CD4-positive, CD25-positive, alpha-beta regulatory T cell (primary cell): ENCODE measurements around the gene ADAD2. TPM values are rescaled to one million over a fixed set of nuclear protein-coding genes. Genes with fewer than 3 reads are reported as not detected.
A peak's percentile ranks its signal among the peaks of the same experiment; 100 is the strongest.

Experiments
- ATAC-seq, 2 donors: fragments of 150-1000 bp; cut with Tn5 transposase; one replicate each; pipeline ENCODE4 v1.10.0; 2021; ENCODE audit warnings: low read depth in 2 of 2, moderate number of reproducible peaks in 2 of 2, moderate library complexity in 1 of 2
- DNase-seq, 3 donors: peaks; one replicate each; pipeline versions ENCODE4 v3.0.0 to v3.0.0-alpha.2; 2012 to 2022; ENCODE audit warnings: mixed read lengths in 1 of 3
- H3K27ac ChIP-seq: one replicate; pipeline ENCODE4 v1.7.0; 2013; ENCODE audit warnings: mild to moderate bottlenecking, low read length; ENCODE audit not compliant: insufficient read depth, poor library complexity, severe bottlenecking
- H3K27me3 ChIP-seq: one replicate; pipeline ENCODE4 v1.7.0; 2013; ENCODE audit warnings: low read length; ENCODE audit not compliant: control insufficient read depth, insufficient read depth
- H3K36me3 ChIP-seq: one replicate; pipeline ENCODE4 v1.7.0; 2013; ENCODE audit warnings: mild to moderate bottlenecking, low read length, moderate library complexity; ENCODE audit not compliant: control insufficient read depth, insufficient read depth
- H3K4me1 ChIP-seq: 2 replicates; pipeline ENCODE4 v1.7.0; 2013; ENCODE audit warnings: mild to moderate bottlenecking, low read length; ENCODE audit not compliant: insufficient read depth, control insufficient read depth, poor library complexity, severe bottlenecking
- H3K4me3 ChIP-seq: one replicate; pipeline ENCODE4 v1.7.0; 2013; ENCODE audit warnings: low read depth, mild to moderate bottlenecking, low read length, moderate library complexity
- H3K9me3 ChIP-seq, 2 experiments: 1 replicate in 1 of 2; 2 replicates in 1 of 2; pipeline ENCODE4 v1.7.0; 2013; ENCODE audit warnings: low read length in 2 of 2, mild to moderate bottlenecking in 1 of 2, moderate library complexity in 1 of 2; ENCODE audit not compliant: control insufficient read depth in 2 of 2
- H3K27ac Mint-ChIP-seq, 3 donors: one replicate each; pipeline ENCODE4 v1.8.0; 2020 to 2022; ENCODE audit warnings: mild to moderate bottlenecking in 3 of 3, mixed read lengths in 3 of 3, moderate library complexity in 2 of 3
- H3K27me3 Mint-ChIP-seq: one replicate; pipeline ENCODE4 v1.8.0; 2022; ENCODE audit warnings: mild to moderate bottlenecking, mixed read lengths
- H3K36me3 Mint-ChIP-seq: one replicate; pipeline ENCODE4 v1.8.0; 2020; ENCODE audit warnings: mixed read lengths
- H3K4me1 Mint-ChIP-seq, 4 donors: one replicate each; pipeline ENCODE4 v1.8.0; 2020 to 2022; ENCODE audit warnings: mixed read lengths in 4 of 4, mild to moderate bottlenecking in 1 of 4
- H3K4me3 Mint-ChIP-seq, 4 donors: one replicate each; pipeline ENCODE4 v1.8.0; 2020 to 2022; ENCODE audit warnings: mild to moderate bottlenecking in 4 of 4, mixed read lengths in 4 of 4, moderate library complexity in 3 of 4
- H3K9me3 Mint-ChIP-seq, 7 donors: one replicate each; pipeline ENCODE4 v1.8.0; 2020 to 2022; ENCODE audit warnings: mixed read lengths in 7 of 7, mild to moderate bottlenecking in 3 of 7, moderate library complexity in 2 of 7
- polyA plus RNA-seq, 4 donors: library from polyadenylated mRNA; unstranded; fragments of 300-500 nt; fragmentation: Illumina TruSeq; gene quantifications; one replicate each; pipeline ENCODE4 v1.2.3, GENCODE V29; 2021
- total RNA-seq: library from RNA; stranded (reverse); gene quantifications from one replicate; pipeline ENCODE4 v1.2.3, GENCODE V29; 2022

The ADAD2 gene
- total and polyA plus RNA-seq, 5 donors from 2014 or later, result 0.07 to 0.40 (median 0.25) TPM; not detected in 2

DNA sequence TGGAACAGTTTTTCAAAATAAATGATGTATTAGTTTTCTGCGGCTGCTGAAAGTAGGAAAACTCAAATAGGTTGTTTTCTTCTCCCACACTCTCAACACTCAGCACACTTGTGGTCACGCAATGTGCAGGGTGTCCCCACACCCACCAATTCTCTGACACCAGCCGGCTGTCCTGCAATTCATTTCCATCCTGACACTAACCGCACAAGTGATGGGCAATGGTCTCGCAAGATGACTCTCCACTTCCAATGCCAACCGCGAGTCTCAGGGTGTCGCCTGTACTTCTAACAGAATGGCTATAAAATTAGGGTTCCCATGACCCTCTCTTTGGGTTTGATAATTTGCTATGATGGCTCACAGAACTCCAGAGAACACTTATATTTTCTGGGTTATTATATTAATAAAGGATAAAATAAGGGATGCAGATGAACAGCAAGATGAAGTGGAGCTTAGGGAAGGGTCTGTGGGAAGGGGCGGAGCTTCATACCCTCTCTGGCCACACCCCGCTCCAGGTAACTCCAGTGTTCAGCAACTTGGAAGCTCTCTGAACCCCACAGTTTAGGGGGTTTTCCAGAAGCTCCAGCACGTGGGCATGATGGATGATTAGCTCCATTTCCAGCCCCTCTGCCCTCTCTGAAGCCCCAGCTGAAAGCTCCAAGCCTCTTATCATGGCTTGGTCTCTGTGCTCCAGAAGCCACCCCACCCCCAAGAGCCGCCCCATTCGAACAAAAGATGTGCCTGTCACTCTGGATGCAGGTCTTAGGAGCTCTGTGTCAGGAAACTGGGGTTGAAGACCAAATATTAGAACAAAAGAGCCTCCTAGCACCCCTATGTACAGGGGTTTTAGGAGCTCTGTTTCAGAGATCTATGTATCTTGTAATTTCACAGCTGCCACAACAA lies 23.9 kb upstream of the ADAD2 start:
- H3K27ac Mint-ChIP-seq, result no peak overlapping the region
- no peaks in the 10 kb centered on the region for H3K9me3 ChIP-seq
- peaks cover 7% of the 10 kb centered on the region for H3K27me3 ChIP-seq
- H3K4me3 Mint-ChIP-seq, result no peak overlapping the region
- no peaks in the 10 kb centered on the region for H3K36me3 Mint-ChIP-seq
- H3K36me3 ChIP-seq, result no peaks in the 10 kb centered on the region
- ATAC-seq, result no peak
- H3K4me3 ChIP-seq, result no peak overlapping the region
- no peak for DNase-seq
- peaks cover 34% of the 10 kb centered on the region for H3K27me3 Mint-ChIP-seq
- no peaks in the 10 kb centered on the region for H3K4me1 ChIP-seq
- H3K27ac ChIP-seq, result no peak overlapping the region
- no peaks in the 10 kb centered on the region for H3K4me1 Mint-ChIP-seq
- peaks cover 0 to 5% (median 0%) of the 10 kb centered on the region in 7 donors for H3K9me3 Mint-ChIP-seq

GRCh38 chr16:84169765-84170310 lies 21.1 kb upstream of the ADAD2 start:
- ATAC-seq (no peak), DNase-seq (no peak)
- Mint-ChIP-seq H3K4me1 (no peaks in the 10 kb centered on the region), H3K27ac (peak overlapping the region in 1 of 3 donors; percentile 42), H3K4me3 (no peak overlapping the region), H3K27me3 (peaks cover 15% of the 10 kb centered on the region), H3K9me3 (peaks cover 0 to 5% (median 0%) of the 10 kb centered on the region in 7 donors), H3K36me3 (no peaks in the 10 kb centered on the region)
- Histone ChIP-seq H3K4me3 (no peak overlapping the region), H3K4me1 (no peaks in the 10 kb centered on the region), H3K27me3 (peaks cover 3% of the 10 kb centered on the region), H3K9me3 (no peaks in the 10 kb centered on the region), H3K27ac (no peak overlapping the region), H3K36me3 (no peaks in the 10 kb centered on the region)

GRCh38 chr16:84174396-84174795 lies 16.6 kb upstream of the ADAD2 start:
- Histone ChIP-seq H3K4me1 (no peaks in the 10 kb centered on the region), H3K27me3 (peaks cover 2% of the 10 kb centered on the region), H3K9me3 (no peaks in the 10 kb centered on the region), H3K27ac (no peak overlapping the region), H3K36me3 (no peaks in the 10 kb centered on the region), H3K4me3 (no peak overlapping the region)
- DNase-seq (no peak), ATAC-seq (no peak)
- H3K4me1 Mint-ChIP-seq, result peaks cover 0 to 5% (median 3%) of the 10 kb centered on the region in 4 donors
- no peak overlapping the region for H3K4me3 Mint-ChIP-seq
- no peaks in the 10 kb centered on the region for H3K27me3 Mint-ChIP-seq
- no peak overlapping the region for H3K27ac Mint-ChIP-seq
- H3K9me3 Mint-ChIP-seq, result peaks cover 0 to 2% (median 0%) of the 10 kb centered on the region in 7 donors
- H3K36me3 Mint-ChIP-seq, result peaks cover 8% of the 10 kb centered on the region

GRCh38 chr16:84175350-84176081 lies 15.4 kb upstream of the ADAD2 start:
- no peak overlapping the region for H3K27ac Mint-ChIP-seq
- H3K4me1 Mint-ChIP-seq, result peaks cover 0 to 5% (median 3%) of the 10 kb centered on the region in 4 donors

DNA sequence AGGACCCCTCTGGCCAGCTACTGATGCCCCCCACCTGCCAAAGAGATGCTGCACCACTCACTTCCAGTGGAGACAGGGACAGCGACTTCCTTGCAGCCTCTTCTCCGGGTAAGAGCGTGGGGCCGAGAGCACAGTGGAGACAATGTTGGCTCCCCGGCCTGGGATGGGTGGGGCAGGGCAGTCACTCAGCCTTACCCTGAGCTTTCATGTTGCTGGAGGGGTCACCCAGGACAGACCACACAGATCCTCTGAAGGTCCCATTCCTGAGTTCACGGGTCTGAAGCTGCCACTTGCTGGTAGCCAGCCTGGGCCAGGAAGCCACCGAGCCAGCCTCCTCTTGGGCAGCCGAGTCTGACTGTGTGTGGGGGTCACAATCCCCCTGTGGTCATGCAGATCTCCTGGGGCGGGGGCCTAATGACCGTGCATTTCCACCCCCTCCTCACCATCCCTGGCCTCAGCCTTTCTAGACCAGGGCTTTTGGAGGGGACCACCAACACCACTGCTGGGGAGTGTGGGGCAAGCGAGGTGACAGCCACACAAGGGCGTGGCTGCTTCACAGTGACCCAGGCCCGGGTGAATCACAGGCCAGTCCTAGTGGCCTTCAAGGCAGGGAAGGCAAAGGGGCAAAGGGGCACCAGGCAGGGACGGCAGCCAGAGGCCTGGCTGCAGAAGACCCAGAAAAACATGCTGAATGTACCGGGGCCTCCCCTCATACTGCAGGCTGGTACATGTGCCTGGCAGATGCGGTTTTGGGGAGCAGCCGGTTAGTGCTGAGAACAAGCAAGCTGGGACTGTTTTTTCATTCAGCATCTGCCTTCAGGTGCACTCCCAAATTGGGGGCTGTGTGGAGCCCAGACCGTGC lies 14.5 kb upstream of the ADAD2 start:
- H3K27ac Mint-ChIP-seq, result no peak overlapping the region
- H3K27me3 Mint-ChIP-seq, result no peaks in the 10 kb centered on the region
- Histone ChIP-seq H3K4me1 (no peaks in the 10 kb centered on the region), H3K36me3 (peaks cover 11% of the 10 kb centered on the region), H3K4me3 (no peak overlapping the region), H3K9me3 (no peaks in the 10 kb centered on the region), H3K27me3 (peaks cover 2% of the 10 kb centered on the region), H3K27ac (no peak overlapping the region)
- no peak for DNase-seq
- H3K4me3 Mint-ChIP-seq, result no peak overlapping the region
- peaks cover 8% of the 10 kb centered on the region for H3K36me3 Mint-ChIP-seq
- peaks cover 0 to 5% (median 3%) of the 10 kb centered on the region in 4 donors for H3K4me1 Mint-ChIP-seq
- no peak for ATAC-seq
- H3K9me3 Mint-ChIP-seq, result no peaks in the 10 kb centered on the region

More at GRCh38 chr16:84175350-84176081, 15.4 kb upstream of the ADAD2 start:
- H3K27me3 Mint-ChIP-seq, result no peaks in the 10 kb centered on the region
- no peaks in the 10 kb centered on the region for H3K4me1 ChIP-seq
- peak; percentile 73 to 81 for ATAC-seq
- DNase-seq, result peak in 2 of 3 donors; percentile 43 to 53
- no peak overlapping the region for H3K27ac ChIP-seq
- H3K4me3 Mint-ChIP-seq, result peak overlapping the region in 1 of 4 donors; percentile 6
- H3K4me3 ChIP-seq, result no peak overlapping the region
- peaks cover 2% of the 10 kb centered on the region for H3K27me3 ChIP-seq
- no peaks in the 10 kb centered on the region for H3K9me3 ChIP-seq
- peaks cover 8% of the 10 kb centered on the region for H3K36me3 Mint-ChIP-seq
- no peaks in the 10 kb centered on the region for H3K9me3 Mint-ChIP-seq
- H3K36me3 ChIP-seq, result peaks cover 3% of the 10 kb centered on the region

- Histone ChIP-seq H3K36me3 (peaks cover 24% of the 10 kb centered on the region), H3K27ac (no peak overlapping the region)
These were observed 13.2 kb upstream of the ADAD2 start for GRCh38 chr16:84177741-84178073.

DNA sequence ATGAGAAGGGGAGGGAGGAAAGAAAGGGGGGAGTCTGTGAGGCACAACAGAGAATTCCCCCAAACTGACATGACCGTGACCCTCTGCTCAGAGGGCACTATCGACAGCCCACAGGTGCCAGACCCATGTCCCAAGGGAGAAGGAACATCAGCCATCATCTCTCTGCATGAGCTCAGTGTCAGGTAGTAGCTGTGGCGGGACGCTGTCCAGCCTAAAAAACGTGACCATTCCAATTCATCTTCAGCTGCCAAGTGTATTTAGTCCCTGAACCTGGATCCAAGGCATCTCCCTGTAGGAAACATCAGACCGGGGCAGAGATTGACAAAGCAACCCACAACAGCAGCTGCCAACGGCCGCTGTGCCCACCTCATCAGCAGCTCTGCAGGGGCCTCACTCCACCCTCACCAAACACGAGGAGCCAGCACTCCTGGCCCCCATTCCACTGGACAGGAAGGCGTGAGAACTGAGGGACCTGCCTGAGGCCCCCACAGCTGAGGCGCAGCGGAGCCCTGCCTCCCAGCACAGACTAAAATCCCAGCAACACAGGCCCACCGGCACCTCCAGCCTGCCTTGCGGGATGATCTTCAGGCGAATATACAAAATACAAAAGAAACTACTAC lies 12.7 kb upstream of the ADAD2 start:
- H3K36me3 ChIP-seq, result peaks cover 29% of the 10 kb centered on the region
- DNase-seq, result no peak
- no peak overlapping the region for H3K4me3 ChIP-seq
- no peak overlapping the region for H3K4me3 Mint-ChIP-seq
- H3K36me3 Mint-ChIP-seq, result peaks cover 14% of the 10 kb centered on the region
- peaks cover 2% of the 10 kb centered on the region for H3K27me3 ChIP-seq
- no peak for ATAC-seq
- peaks cover 0 to 5% (median 3%) of the 10 kb centered on the region in 4 donors for H3K4me1 Mint-ChIP-seq
- no peaks in the 10 kb centered on the region for H3K4me1 ChIP-seq
- peak overlapping the region in 1 of 3 donors; percentile 7 for H3K27ac Mint-ChIP-seq
- H3K27ac ChIP-seq, result no peak overlapping the region
- H3K9me3 ChIP-seq, result no peaks in the 10 kb centered on the region
- no peaks in the 10 kb centered on the region for H3K9me3 Mint-ChIP-seq
- no peaks in the 10 kb centered on the region for H3K27me3 Mint-ChIP-seq

More at GRCh38 chr16:84177741-84178073, 13.2 kb upstream of the ADAD2 start:
- DNase-seq (no peak), ATAC-seq (no peak)
- no peaks in the 10 kb centered on the region for H3K9me3 ChIP-seq
- no peak overlapping the region for H3K4me3 ChIP-seq
- H3K27me3 ChIP-seq, result peaks cover 2% of the 10 kb centered on the region
- Mint-ChIP-seq H3K27me3 (no peaks in the 10 kb centered on the region), H3K36me3 (peaks cover 11% of the 10 kb centered on the region), H3K4me3 (no peak overlapping the region), H3K27ac (peak overlapping the region in 1 of 3 donors; percentile 7), H3K9me3 (no peaks in the 10 kb centered on the region), H3K4me1 (peaks cover 0 to 5% (median 3%) of the 10 kb centered on the region in 4 donors)
- no peaks in the 10 kb centered on the region for H3K4me1 ChIP-seq
